SK-N-MC (cell line): Measurements from ENCODE around the gene PLEKHM2.

Source experiments
- DNase-seq: peaks from one replicate; pipeline ENCODE4 v3.0.0-alpha.2; 2011; ENCODE audit warnings: low read depth, low spot score
- H3K27ac ChIP-seq: fragments of 200-600 bp; sonication (generic); 2 replicates; pipeline ENCODE4 v1.5.1; 2016; ENCODE audit warnings: mixed run types
- H3K36me3 ChIP-seq: fragments of 200-600 bp; sonication (generic); 2 replicates; pipeline ENCODE4 v1.6.1; 2017; ENCODE audit warnings: antibody characterized with exemption, low read length, mixed read lengths; ENCODE audit not compliant: insufficient read depth
- H3K4me3 ChIP-seq: fragments of 200-600 bp; sonication (generic); 2 replicates; pipeline ENCODE4 v1.5.1; 2016
- H3K9ac ChIP-seq: fragments of 200-600 bp; sonication (generic); 2 replicates; pipeline ENCODE4 v1.8.0; 2017; ENCODE audit warnings: mixed run types, mixed read lengths; ENCODE audit not compliant: insufficient read length
- H3K9me3 ChIP-seq: fragments of 200-600 bp; sonication (generic); 2 replicates; pipeline ENCODE4 v1.6.1; 2017; ENCODE audit warnings: low read depth, mild to moderate bottlenecking, antibody characterized with exemption, low read length, moderate library complexity, mixed read lengths
- EZH2 ChIP-seq: fragments of 200-600 bp; sonication (generic); IDR thresholded peaks from one replicate; pipeline ENCODE4 v1.6.1; 2017; ENCODE audit warnings: antibody characterized with exemption
- FOXP2 ChIP-seq: optimal IDR thresholded peaks from 2 replicates; pipeline ENCODE3; 2011; ENCODE audit warnings: mild to moderate bottlenecking, moderate library complexity; ENCODE audit not compliant: insufficient read depth; ENCODE audit errors: extremely low read length, control extremely low read depth
- POLR2AphosphoS5 ChIP-seq: IDR thresholded peaks from 2 replicates; pipeline ENCODE4 v1.6.1; 2012; ENCODE audit warnings: mild to moderate bottlenecking, low read depth, low read length, borderline replicate concordance

PLEKHM2 gene

DNA sequence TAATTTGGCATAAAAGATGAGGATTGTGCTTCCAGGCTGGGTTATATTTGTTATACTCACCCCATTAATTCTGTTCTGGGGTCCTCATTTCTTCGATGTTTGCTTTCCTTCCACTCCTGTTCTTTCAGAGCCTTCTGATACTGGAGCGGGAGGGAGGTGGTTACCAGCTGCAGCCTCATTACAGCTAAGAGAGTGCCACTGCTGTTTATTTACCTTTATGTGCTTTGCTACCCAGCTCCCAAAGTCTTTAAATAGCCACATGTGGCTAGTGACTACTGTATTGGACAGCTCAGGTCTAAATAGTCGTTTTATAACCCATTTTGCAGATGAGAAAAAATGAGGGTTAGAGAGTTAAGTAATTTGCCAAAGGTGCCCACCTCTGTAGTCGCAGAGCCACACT is 25.1 kb downstream of the PLEKHM2 start:
- Histone ChIP-seq H3K36me3 (no peaks in the 10 kb centered on the region), H3K9me3 (no peaks in the 10 kb centered on the region), H3K4me3 (no peak overlapping the region), H3K9ac (no peak overlapping the region), H3K27ac (no peak overlapping the region)
- DNase-seq: no peak
- TF ChIP-seq POLR2AphosphoS5 (no peak), EZH2 (no peak), FOXP2 (no peak)

DNA sequence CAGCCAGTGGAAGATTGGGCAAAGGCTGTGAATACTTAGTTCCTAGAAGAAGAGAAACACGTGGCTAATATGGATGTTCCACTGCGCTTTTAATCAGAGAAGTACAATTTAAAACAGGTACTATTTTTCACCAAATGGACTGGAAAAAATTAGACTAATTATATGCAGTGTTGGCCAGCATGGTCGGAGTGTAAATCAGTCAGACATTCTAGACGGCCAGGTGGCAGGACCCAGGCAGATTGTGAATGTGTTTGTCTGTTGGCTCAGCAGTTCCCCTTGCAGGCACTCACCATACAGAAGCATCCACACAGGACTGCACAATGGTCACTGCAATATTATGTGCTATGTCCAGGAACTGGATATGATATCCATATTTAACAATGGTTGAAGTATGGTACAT is 28.0 kb downstream of the PLEKHM2 start:
- H3K27ac ChIP-seq: no peak overlapping the region
- no peaks in the 10 kb centered on the region for H3K9me3 ChIP-seq
- H3K4me3 ChIP-seq: no peak overlapping the region
- H3K36me3 ChIP-seq: peaks cover 7% of the 10 kb centered on the region; the same call in 1 of the 2 replicates
- no peak overlapping the region for H3K9ac ChIP-seq
- TF ChIP-seq FOXP2: no peak
- TF ChIP-seq POLR2AphosphoS5: no peak
- TF ChIP-seq EZH2: no peak
- DNase-seq: no peak

DNA sequence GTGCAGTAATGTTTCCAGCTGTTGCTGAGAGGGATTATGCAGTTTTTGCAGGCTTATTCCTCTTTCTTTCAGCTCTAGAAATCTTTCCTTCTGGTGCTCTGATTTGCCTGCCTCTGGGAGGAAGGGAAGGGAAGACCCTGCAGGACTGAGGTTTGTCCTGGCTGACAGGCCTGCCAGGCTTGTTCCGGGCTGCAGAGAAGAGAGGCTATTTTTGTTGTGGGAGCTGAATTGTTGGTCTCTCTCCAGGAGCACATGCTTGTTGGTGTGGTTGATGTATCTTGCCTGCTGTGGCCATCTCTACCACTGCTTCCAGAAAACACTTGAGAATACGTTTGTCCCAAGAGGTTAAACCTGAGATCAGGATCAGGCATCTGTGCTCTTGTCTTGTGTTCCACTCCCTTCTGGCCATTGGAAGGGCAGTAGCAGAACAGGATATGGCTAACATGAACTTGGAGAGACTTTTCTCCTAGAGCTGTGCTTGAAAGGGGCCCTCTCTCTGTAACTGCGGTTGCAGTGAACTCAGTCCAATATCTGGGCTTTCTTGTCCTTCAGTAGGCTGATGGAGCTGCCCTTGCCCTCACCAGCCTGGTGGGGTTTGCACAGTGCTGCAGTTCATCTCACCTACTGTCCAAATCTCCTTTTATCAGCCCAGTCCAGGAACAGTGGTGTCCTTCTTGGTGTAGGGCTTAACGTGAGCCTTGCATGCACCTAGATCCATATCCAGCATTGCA is 30.5 kb downstream of the PLEKHM2 start:
- no peak overlapping the region for H3K9ac ChIP-seq
- TF ChIP-seq EZH2 (no peak), POLR2AphosphoS5 (no peak), FOXP2 (no peak)
- no peak for DNase-seq
- no peaks in the 10 kb centered on the region for H3K9me3 ChIP-seq
- peaks cover 14% of the 10 kb centered on the region; the same call in 1 of the 2 replicates for H3K36me3 ChIP-seq
- H3K27ac ChIP-seq: no peak overlapping the region
- no peak overlapping the region for H3K4me3 ChIP-seq

DNA sequence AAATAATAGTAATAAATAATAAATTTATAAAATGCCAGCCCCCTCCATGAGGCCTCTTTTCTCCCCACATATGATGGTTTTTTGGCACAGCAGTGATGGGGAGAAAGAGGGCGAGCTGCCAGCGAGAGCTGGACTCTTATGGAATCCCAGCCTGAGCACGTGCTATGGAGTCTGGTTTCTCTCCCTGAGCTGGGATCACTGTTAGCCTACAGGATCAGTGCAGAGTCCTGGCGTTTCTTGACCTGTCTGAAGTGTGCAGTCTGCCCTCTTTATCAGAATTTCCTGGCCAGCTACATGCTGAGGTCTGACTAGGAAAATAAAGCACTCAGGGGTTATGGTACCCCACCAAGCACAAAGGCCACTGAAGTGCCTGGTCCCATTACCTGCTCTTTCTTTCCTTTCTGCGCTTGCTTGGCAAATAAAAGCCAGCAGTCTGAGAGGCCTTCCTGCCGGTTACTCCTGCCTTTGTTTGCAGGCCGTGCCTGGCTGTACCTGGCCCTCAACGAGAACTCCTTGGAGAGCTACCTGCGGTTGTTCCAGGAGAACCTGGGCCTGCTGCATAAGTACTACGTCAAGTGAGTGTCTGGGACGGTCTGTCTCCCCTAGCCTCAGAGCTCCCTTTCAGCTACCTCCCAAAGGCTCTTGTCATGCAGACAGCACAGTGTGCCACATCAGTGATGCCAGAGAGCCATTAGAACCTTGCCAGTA is 33.5 kb downstream of the PLEKHM2 start:
- Histone ChIP-seq H3K27ac (no peak overlapping the region), H3K9me3 (no peaks in the 10 kb centered on the region), H3K36me3 (peaks cover 18% of the 10 kb centered on the region; the same call in 1 of the 2 replicates), H3K4me3 (no peak overlapping the region), H3K9ac (no peak overlapping the region)
- no peak for DNase-seq
- no peak for TF ChIP-seq POLR2AphosphoS5
- no peak for TF ChIP-seq EZH2
- no peak for TF ChIP-seq FOXP2

DNA sequence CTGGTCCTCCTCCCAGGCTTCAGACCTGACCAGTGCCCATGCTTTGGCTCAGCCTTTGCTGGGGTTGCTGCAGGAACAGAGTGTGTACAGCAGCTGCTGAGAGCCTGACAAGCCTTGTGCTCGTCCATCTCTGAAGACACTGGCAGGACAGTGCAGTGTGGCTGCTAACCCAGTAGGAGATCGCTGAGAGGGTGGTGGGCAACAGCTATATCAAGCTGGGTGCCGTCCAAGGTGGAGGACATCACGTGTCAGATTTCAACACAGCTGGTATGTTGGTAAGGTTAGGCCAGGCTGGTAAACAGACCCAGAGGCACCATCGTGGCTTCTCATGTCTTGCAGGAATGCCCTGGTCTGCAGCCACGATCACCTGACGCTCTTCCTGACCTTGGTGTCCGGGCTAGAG is 34.1 kb downstream of the PLEKHM2 start:
- Histone ChIP-seq H3K36me3 (peaks cover 18% of the 10 kb centered on the region; the same call in 1 of the 2 replicates), H3K9me3 (no peaks in the 10 kb centered on the region), H3K9ac (no peak overlapping the region), H3K4me3 (no peak overlapping the region), H3K27ac (no peak overlapping the region)
- DNase-seq: no peak
- TF ChIP-seq FOXP2: no peak
- no peak for TF ChIP-seq EZH2
- TF ChIP-seq POLR2AphosphoS5: no peak

DNA sequence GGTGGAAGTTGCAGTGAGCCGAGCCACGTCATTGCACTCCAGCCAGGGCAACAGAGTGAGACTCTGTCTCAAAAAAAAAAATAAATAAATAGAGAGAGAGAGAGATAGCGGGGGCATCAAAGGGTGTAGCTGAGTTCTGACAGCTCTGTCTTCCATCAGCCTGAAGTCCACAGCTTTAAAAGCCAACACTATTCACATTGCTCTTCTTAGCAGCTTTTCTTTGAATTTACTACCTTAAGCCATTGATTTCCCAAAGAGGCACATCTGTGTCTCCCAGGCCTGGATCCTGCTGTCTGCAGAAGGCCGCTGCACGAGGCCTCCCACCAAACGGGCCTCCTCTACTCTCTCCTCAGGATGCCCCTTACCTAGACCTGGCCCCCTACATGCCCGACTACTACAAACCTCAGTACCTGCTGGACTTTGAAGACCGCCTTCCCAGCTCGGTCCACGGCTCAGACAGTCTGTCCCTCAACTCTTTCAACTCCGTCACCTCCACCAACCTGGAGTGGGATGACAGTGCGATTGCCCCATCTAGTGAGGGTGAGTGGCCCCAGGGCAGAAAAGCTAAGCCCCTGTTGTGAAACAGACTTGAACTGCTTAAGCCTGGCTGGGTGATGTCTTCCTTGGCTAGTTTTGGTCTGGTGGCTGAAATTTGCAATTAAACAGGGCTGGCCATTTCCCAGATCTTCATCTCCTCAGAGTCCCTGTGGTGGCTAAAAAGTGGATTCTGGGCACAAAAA is 35.4 kb downstream of the PLEKHM2 start:
- Histone ChIP-seq H3K27ac (no peak overlapping the region), H3K4me3 (no peak overlapping the region), H3K9ac (no peak overlapping the region), H3K36me3 (peaks cover 18% of the 10 kb centered on the region; the same call in 1 of the 2 replicates), H3K9me3 (no peaks in the 10 kb centered on the region)
- TF ChIP-seq POLR2AphosphoS5 (no peak), EZH2 (no peak), FOXP2 (no peak)
- DNase-seq: no peak

DNA sequence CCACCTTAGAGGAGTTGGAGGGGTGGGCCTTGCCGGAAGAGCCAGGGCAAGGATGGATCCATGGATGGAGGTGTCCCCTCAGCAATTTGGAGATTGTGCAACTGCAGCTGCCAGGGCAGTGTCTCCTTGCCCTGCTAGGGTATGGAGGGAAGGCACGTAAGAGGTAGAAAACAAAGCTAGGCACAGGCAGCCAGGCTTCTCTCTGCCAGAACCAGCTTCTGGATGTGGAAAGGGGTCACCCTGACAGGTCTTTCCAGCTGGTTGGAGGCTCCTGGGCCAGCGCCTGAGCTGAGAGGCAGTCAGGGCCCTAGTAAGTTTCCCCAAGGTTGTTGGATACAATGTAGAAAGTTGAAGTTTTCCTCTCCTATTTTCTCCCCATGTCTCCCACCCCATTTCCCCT is 36.7 kb downstream of the PLEKHM2 start:
- H3K4me3 ChIP-seq: no peak overlapping the region
- TF ChIP-seq EZH2: no peak
- no peak for TF ChIP-seq FOXP2
- no peak for TF ChIP-seq POLR2AphosphoS5
- H3K36me3 ChIP-seq: peaks cover 18% of the 10 kb centered on the region; the same call in 1 of the 2 replicates
- DNase-seq: no peak
- H3K27ac ChIP-seq: no peak overlapping the region
- no peak overlapping the region for H3K9ac ChIP-seq
- no peaks in the 10 kb centered on the region for H3K9me3 ChIP-seq

DNA sequence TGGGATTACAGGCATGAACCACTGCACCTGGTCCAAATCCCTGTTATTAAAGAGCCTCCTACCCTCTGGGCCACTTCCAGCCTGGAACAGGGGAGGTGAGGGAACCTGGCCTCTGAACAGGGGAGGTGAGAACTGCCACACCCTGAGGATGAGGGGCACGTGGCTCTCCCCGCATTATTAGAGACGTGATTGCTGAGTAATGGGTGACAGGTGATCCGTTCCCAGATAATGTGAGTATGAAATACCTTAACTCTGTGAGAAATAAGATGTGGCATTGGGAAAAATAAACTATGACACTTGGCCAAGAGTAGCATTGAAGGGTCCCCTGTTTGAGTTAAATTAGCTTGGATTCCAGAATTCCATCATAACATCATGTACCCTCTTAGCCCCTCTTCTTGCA is 38.3 kb downstream of the PLEKHM2 start:
- no peak overlapping the region for H3K27ac ChIP-seq
- H3K9ac ChIP-seq: no peak overlapping the region
- H3K36me3 ChIP-seq: peaks cover 17% of the 10 kb centered on the region; the same call in 1 of the 2 replicates
- no peak for TF ChIP-seq FOXP2
- TF ChIP-seq POLR2AphosphoS5: no peak
- TF ChIP-seq EZH2: no peak
- H3K9me3 ChIP-seq: no peaks in the 10 kb centered on the region
- H3K4me3 ChIP-seq: no peak overlapping the region
- no peak for DNase-seq
